SK-N-SH (cell line): ENCODE measurements around the gene CDH22. TPM values are rescaled to one million over a fixed set of nuclear protein-coding genes. Genes with fewer than 3 reads are reported as not detected.

ENCODE experiments used
- CTCF ChIA-PET: fragments of 300-600, 350-600 bp; formaldehyde crosslinking; extraction: SDS; loops from one replicate; lab custom pipeline; 2021; lab: Yijun Ruan, JAX
- POLR2A ChIA-PET: fragments of 350-600 bp; sonication (Branson Sonifier 250); formaldehyde crosslinking; extraction: SDS; loops from one replicate; lab custom pipeline; 2020; ENCODE audit warnings: antibody characterized with exemption, inconsistent platforms; lab: Yijun Ruan, JAX
- DNase-seq: peaks from one replicate; pipeline ENCODE4 v3.0.0; 2012
- H2AFZ ChIP-seq: fragments of 200-600 bp; sonication (generic); 2 replicates; pipeline ENCODE4 v1.8.1; 2016; ENCODE audit warnings: antibody characterized with exemption, mild to moderate bottlenecking, low read depth
- H3F3A ChIP-seq: fragments of 200-600 bp; sonication (generic); replicated peaks from 2 replicates; pipeline ENCODE3; 2016; ENCODE audit warnings: antibody characterized with exemption, mild to moderate bottlenecking; ENCODE audit not compliant: insufficient read depth
- H3K27ac ChIP-seq, 2 experiments: fragments of 200-500 bp in 1 of 2; fragments of 200-600 bp in 1 of 2; sonication (Bioruptor generic) in 1 of 2; sonication (generic), shearing (Covaris generic) in 1 of 2; 2 replicates each; pipeline versions ENCODE4 v1.5.1 to v1.6.1; 2014 to 2016; ENCODE audit warnings: low read depth in 2 of 2, inconsistent platforms in 1 of 2, low read length in 1 of 2, mild to moderate bottlenecking in 1 of 2, mixed read lengths in 1 of 2
- H3K27me3 ChIP-seq: fragments of 200-600 bp; sonication (generic), shearing (Covaris generic); 2 replicates; pipeline ENCODE4 v1.6.1; 2016; ENCODE audit warnings: mixed run types; ENCODE audit not compliant: insufficient read depth
- H3K36me3 ChIP-seq, 2 experiments: fragments of 200-500 bp in 1 of 2; fragments of 200-600 bp in 1 of 2; sonication (Bioruptor generic) in 1 of 2; sonication (generic) in 1 of 2; replicated peaks in 1 of 2; 2 replicates each; pipeline versions ENCODE3 to v1.5.1; 2014 to 2016; ENCODE audit warnings: low read length in 1 of 2, mild to moderate bottlenecking in 1 of 2; ENCODE audit not compliant: insufficient read depth in 2 of 2, control insufficient read depth in 1 of 2
- H3K4me1 ChIP-seq, 2 experiments: fragments of 200-500 bp in 1 of 2; fragments of 200-600 bp in 1 of 2; sonication (Bioruptor generic) in 1 of 2; sonication (generic), shearing (Covaris generic) in 1 of 2; 2 replicates each; pipeline versions ENCODE4 v1.5.1 to v1.6.1; 2014 to 2016; ENCODE audit warnings: low read depth in 1 of 2, low read length in 1 of 2, mixed run types in 1 of 2; ENCODE audit not compliant: insufficient read depth in 2 of 2, control insufficient read depth in 1 of 2
- H3K4me2 ChIP-seq: fragments of 200-600 bp; sonication (generic), shearing (Covaris generic); 2 replicates; pipeline ENCODE4 v1.6.1; 2017; ENCODE audit warnings: mixed run types
- H3K4me3 ChIP-seq, 2 experiments: fragments of 200-500 bp in 1 of 2; fragments of 200-600 bp in 1 of 2; sonication (Bioruptor generic) in 1 of 2; sonication (generic), shearing (Covaris generic) in 1 of 2; 2 replicates each; pipeline versions ENCODE4 v1.5.1 to v1.8.1; 2014 to 2016; ENCODE audit warnings: low read depth in 2 of 2, inconsistent platforms in 1 of 2, low read length in 1 of 2, mild to moderate bottlenecking in 1 of 2, mixed read lengths in 1 of 2, moderate library complexity in 1 of 2
- H3K79me2 ChIP-seq: fragments of 200-600 bp; sonication (generic); 2 replicates; pipeline ENCODE4 v1.8.1; 2017; ENCODE audit warnings: mild to moderate bottlenecking; ENCODE audit not compliant: insufficient read depth
- H3K9ac ChIP-seq: fragments of 200-600 bp; sonication (generic); 2 replicates; pipeline ENCODE4 v1.6.1; 2017; ENCODE audit warnings: mixed run types
- H3K9me2 ChIP-seq: fragments of 200-600 bp; sonication (generic); 2 replicates; pipeline ENCODE4 v1.6.1; 2017; ENCODE audit warnings: mixed run types
- H3K9me3 ChIP-seq: fragments of 200-600 bp; sonication (generic); 2 replicates; pipeline ENCODE4 v1.6.1; 2017; ENCODE audit warnings: mixed run types, mild to moderate bottlenecking, moderate library complexity
- H4K20me1 ChIP-seq: fragments of 200-600 bp; sonication (generic); 2 replicates; pipeline ENCODE4 v1.6.1; 2017; ENCODE audit warnings: mild to moderate bottlenecking, mixed run types; ENCODE audit not compliant: insufficient read depth
- CHD2 ChIP-seq: fragments of 150-350 bp; IDR thresholded peaks from 2 replicates; pipeline ENCODE4 v1.6.1; 2018; ENCODE audit warnings: low read length; ENCODE audit not compliant: partially characterized antibody
- CTCF ChIP-seq: fragments of 200-600 bp; sonication (generic); IDR thresholded peaks from 2 replicates; pipeline ENCODE4 v1.6.1; 2017; ENCODE audit warnings: antibody characterized with exemption, mild to moderate bottlenecking, moderate library complexity
- FOSL2 ChIP-seq: IDR thresholded peaks from 2 replicates; pipeline ENCODE4 v1.4.0; 2012; ENCODE audit warnings: low read depth, mild to moderate bottlenecking, moderate library complexity, borderline replicate concordance
- FOXJ3 ChIP-seq: sonication (generic); formaldehyde crosslinking; IDR thresholded peaks from 2 replicates; pipeline ENCODE4 v1.5.1; 2020; ENCODE audit warnings: mild to moderate bottlenecking, missing genetic modification reagents
- GABPA ChIP-seq: IDR thresholded peaks from 2 replicates; pipeline ENCODE4 v1.4.0; 2012; ENCODE audit warnings: low read depth, mild to moderate bottlenecking
- GATA2 ChIP-seq: sonication (generic); formaldehyde crosslinking; IDR thresholded peaks from 2 replicates; pipeline ENCODE4 v1.5.0; 2020; ENCODE audit warnings: mild to moderate bottlenecking, missing genetic modification reagents
- IRF3 ChIP-seq: fragments of 150-350 bp; IDR thresholded peaks from 2 replicates; pipeline ENCODE4 v1.6.1; 2016; ENCODE audit warnings: mild to moderate bottlenecking, low read depth, low read length
- MEF2A ChIP-seq: IDR thresholded peaks from 2 replicates; pipeline ENCODE4 v1.4.0; 2012; ENCODE audit warnings: low read depth, borderline replicate concordance
- MXI1 ChIP-seq: IDR thresholded peaks from 2 replicates; pipeline ENCODE4 v1.6.1; 2012; ENCODE audit warnings: mild to moderate bottlenecking, low read depth, low read length, improper control_type of control experiment
- NFIC ChIP-seq: IDR thresholded peaks from 2 replicates; pipeline ENCODE4 v1.4.0; 2012; ENCODE audit warnings: borderline replicate concordance
- NRF1 ChIP-seq: IDR thresholded peaks from 2 replicates; pipeline ENCODE4 v1.6.1; 2012; ENCODE audit warnings: low read depth, mild to moderate bottlenecking, low read length
- PBX3 ChIP-seq: IDR thresholded peaks from 2 replicates; pipeline ENCODE4; 2012
- RAD21 ChIP-seq: IDR thresholded peaks from 2 replicates; pipeline ENCODE4 v1.6.1; 2012; ENCODE audit warnings: mild to moderate bottlenecking, low read length
- RXRA ChIP-seq: IDR thresholded peaks from 2 replicates; pipeline ENCODE4 v1.4.0; 2012; ENCODE audit warnings: low read depth, mild to moderate bottlenecking, borderline replicate concordance
- TAF1 ChIP-seq: IDR thresholded peaks from 2 replicates; pipeline ENCODE4 v1.6.1; 2012; ENCODE audit warnings: low read depth, mild to moderate bottlenecking, low read length, moderate library complexity, borderline replicate concordance
- TCF12 ChIP-seq: IDR thresholded peaks from 2 replicates; pipeline ENCODE4 v1.4.0; 2012
- USF1 ChIP-seq: IDR thresholded peaks from 2 replicates; pipeline ENCODE4 v1.4.0; 2012; ENCODE audit warnings: low read depth, borderline replicate concordance
- WGBS: methylation state at CpG from one replicate; pipeline ENCODE4 v1.1.6; 2017; ENCODE audit warnings: low lambda C conversion rate; 5-methylcytosine and 5-hydroxymethylcytosine counted together
- polyA plus RNA-seq, 3 experiments: library from polyadenylated mRNA; depleted of rRNA; stranded (reverse); fragments of >200 nt; gene quantifications; 2 replicates each; pipeline ENCODE4 v1.2.3, GENCODE V29; 2012

Gene CDH22
- polyA plus RNA-seq, 1 of the 3 experiments (the other 2 are of a cell fraction): not detected

- no peak overlapping the region for H3K27ac ChIP-seq
- H3K9me2 ChIP-seq: no peaks in the 10 kb centered on the region
- H3K36me3 ChIP-seq: no peaks in the 10 kb centered on the region
- H4K20me1 ChIP-seq: no peaks in the 10 kb centered on the region
- POLR2A ChIA-PET: no interaction called here
- no peaks in the 10 kb centered on the region for H3K79me2 ChIP-seq
- CTCF ChIA-PET: interaction anchor here (1.3 kb wide), 1 partner anchor 104 kb away, joined by 3 read pairs; no protein-coding TSS in a partner anchor
- H3K4me2 ChIP-seq: no peak overlapping the region
- H3K27me3 ChIP-seq: no peaks in the 10 kb centered on the region
- H3K9ac ChIP-seq: no peak overlapping the region
- H3K4me3 ChIP-seq: no peak overlapping the region
- DNase-seq: no peak
- no peaks in the 10 kb centered on the region; a peak in 1 of 4 replicates for H3K4me1 ChIP-seq
- 56% methylated on average over 8 of the region's 8 CpGs for WGBS
- TF ChIP-seq RAD21: no peak
- TF ChIP-seq FOXJ3 (CRISPR knock-in tag): no peak
- TF ChIP-seq TAF1: no peak
- no peak for TF ChIP-seq CHD2
- no peak for TF ChIP-seq TCF12
- no peak for TF ChIP-seq NFIC
- TF ChIP-seq GABPA: no peak
- TF ChIP-seq MEF2A: no peak
- TF ChIP-seq MXI1: no peak
- no peak for TF ChIP-seq NRF1
- TF ChIP-seq PBX3: no peak
- no peak for TF ChIP-seq GATA2 (CRISPR knock-in tag)
- no peak overlapping the region for H2AFZ ChIP-seq
- no peaks in the 10 kb centered on the region for H3F3A ChIP-seq
- no peaks in the 10 kb centered on the region for H3K9me3 ChIP-seq
These were observed 30.7 kb downstream of the CDH22 start for GRCh38 chr20:46277602-46278001.

GRCh38 chr20:46276531-46276930 lies 31.8 kb downstream of the CDH22 start:
- H3K4me3 ChIP-seq: no peak overlapping the region
- no peak for TF ChIP-seq RXRA
- TF ChIP-seq, all 33 proteins: peak for 0
- no peaks in the 10 kb centered on the region for H3K79me2 ChIP-seq
- no peaks in the 10 kb centered on the region for H3K36me3 ChIP-seq
- no peak overlapping the region for H2AFZ ChIP-seq
- DNase-seq: no peak
- H3K4me2 ChIP-seq: no peak overlapping the region
- ChIA-PET POLR2A (no interaction called here), CTCF (no interaction called here)
- H3K27ac ChIP-seq: no peak overlapping the region
- H3K9me2 ChIP-seq: no peaks in the 10 kb centered on the region
- H3K27me3 ChIP-seq: no peaks in the 10 kb centered on the region
- H3K4me1 ChIP-seq: no peaks in the 10 kb centered on the region; a peak in 1 of 4 replicates
- H4K20me1 ChIP-seq: no peaks in the 10 kb centered on the region
- H3F3A ChIP-seq: no peaks in the 10 kb centered on the region
- H3K9ac ChIP-seq: no peak overlapping the region
- 33% methylated on average over 4 of the region's 4 CpGs for WGBS
- no peaks in the 10 kb centered on the region for H3K9me3 ChIP-seq

- TF ChIP-seq IRF3 (no peak), RXRA (no peak), CTCF (no peak), MEF2A (no peak), FOSL2 (no peak), USF1 (no peak), TCF12 (no peak)
- H3K36me3 ChIP-seq: no peaks in the 10 kb centered on the region
- no peak overlapping the region for H3K9ac ChIP-seq
- CTCF ChIA-PET: interaction anchor here (0.6 to 1.6 kb wide), 4 partner anchors 21 to 119 kb away, joined by 3 to 4 read pairs (median 3); no protein-coding TSS in a partner anchor
- H3F3A ChIP-seq: no peaks in the 10 kb centered on the region
- H3K27ac ChIP-seq: no peak overlapping the region
- no peak overlapping the region for H2AFZ ChIP-seq
- H3K4me1 ChIP-seq: peaks cover 0 to 7% of the 10 kb centered on the region in 2 experiments; a peak in 1 of 4 replicates
- H3K4me2 ChIP-seq: no peak overlapping the region
- no peaks in the 10 kb centered on the region for H3K9me3 ChIP-seq
- no peak overlapping the region for H3K4me3 ChIP-seq
- no peaks in the 10 kb centered on the region for H3K9me2 ChIP-seq
- POLR2A ChIA-PET: no interaction called here
- WGBS: 36% methylated on average over 4 of the region's 4 CpGs
- no peak for DNase-seq
- H4K20me1 ChIP-seq: no peaks in the 10 kb centered on the region
- H3K27me3 ChIP-seq: no peaks in the 10 kb centered on the region
- H3K79me2 ChIP-seq: no peaks in the 10 kb centered on the region
These were observed 33.2 kb downstream of the CDH22 start for GRCh38 chr20:46275091-46275490.
